ENCODE data around the gene PDE6C. TPM values are rescaled to one million over a fixed set of nuclear protein-coding genes. Genes with fewer than 3 reads are reported as not detected.

Gene PDE6C
- total and polyA plus RNA-seq, 3 donors from 2014 or later, result 0.09 TPM; not detected in 2

GRCh38 chr10:93601146-93601773 is 11.1 kb upstream of the PDE6C start, which contains the start of gene RBP4:
Gene RBP4 (minus strand): TSS chr10:93601235. CDS start chr10:93601028, 207 bp downstream.
- 2 to 5% methylated on average over 10 to 31 of the region's 63 CpGs for WGBS, 2 donors
- Histone ChIP-seq H3K27ac (no peak within 1 kb of the TSS), H3K9me3 (no peaks in the 10 kb centered on the region), H3K4me3 (peak within 1 kb of the TSS; percentile 45), H3K27me3 (no peaks in the 10 kb centered on the region), H3K36me3 (ENCODE audit: low read depth, missing control alignments) (no peaks in the 10 kb centered on the region), H3K4me1 (no peaks in the 10 kb centered on the region)
- intact Hi-C loops (cut with DNase I; ENCODE audit: low total_unique reads), result no loop called here
- no peak for DNase-seq
- TF ChIP-seq CTCF (IDR thresholded peaks at IDR 0.05), result no peak

GRCh38 chr10:93601774-93602162 is 10.6 kb upstream of the PDE6C start:
- H3K36me3 ChIP-seq (ENCODE audit: low read depth, missing control alignments), result no peaks in the 10 kb centered on the region
- 5 to 8% methylated on average over 7 of the region's 7 CpGs for WGBS, 2 donors
- H3K4me3 ChIP-seq, result peak overlapping the region in 1 of 2 donors; percentile 45
- no peaks in the 10 kb centered on the region for H3K4me1 ChIP-seq
- H3K9me3 ChIP-seq, result no peaks in the 10 kb centered on the region
- DNase-seq, result no peak
- no peaks in the 10 kb centered on the region for H3K27me3 ChIP-seq
- H3K27ac ChIP-seq, result no peak overlapping the region
- intact Hi-C loops (cut with DNase I; ENCODE audit: low total_unique reads), result no loop called here
- TF ChIP-seq CTCF (IDR thresholded peaks at IDR 0.05), result no peak
- no peak for TF ChIP-seq POLR2A (IDR thresholded peaks at IDR 0.05)

- Histone ChIP-seq H3K4me3 (no peak overlapping the region), H3K27ac (no peak overlapping the region), H3K36me3 (ENCODE audit: low read depth, missing control alignments) (no peaks in the 10 kb centered on the region), H3K27me3 (no peaks in the 10 kb centered on the region), H3K4me1 (no peaks in the 10 kb centered on the region), H3K9me3 (no peaks in the 10 kb centered on the region)
- WGBS, 2 donors, result 90 to 91% methylated on average over 2 of the region's 2 CpGs
- intact Hi-C loops (cut with DNase I; ENCODE audit: low total_unique reads), result no loop called here
- DNase-seq, result no peak
- TF ChIP-seq CTCF (IDR thresholded peaks at IDR 0.05) (no peak), POLR2A (IDR thresholded peaks at IDR 0.05) (no peak)
Observed at GRCh38 chr10:93603023-93603422, 9.3 kb upstream of the PDE6C start.

GRCh38 chr10:93604146-93604545 is 8.2 kb upstream of the PDE6C start:
- Histone ChIP-seq H3K27me3 (no peaks in the 10 kb centered on the region), H3K4me1 (no peaks in the 10 kb centered on the region), H3K27ac (no peak overlapping the region), H3K4me3 (no peak overlapping the region), H3K9me3 (no peaks in the 10 kb centered on the region), H3K36me3 (ENCODE audit: low read depth, missing control alignments) (no peaks in the 10 kb centered on the region)
- WGBS, 2 donors, result 29 to 42% methylated on average over 2 of the region's 2 CpGs
- DNase-seq, result no peak
- TF ChIP-seq POLR2A (IDR thresholded peaks at IDR 0.05) (no peak), CTCF (IDR thresholded peaks at IDR 0.05) (no peak)
- intact Hi-C loops (cut with DNase I; ENCODE audit: low total_unique reads), result no loop called here

GRCh38 chr10:93608421-93608820 is 3.9 kb upstream of the PDE6C start:
- WGBS, 2 donors, result 77 to 81% methylated on average over 3 of the region's 3 CpGs
- intact Hi-C loops (cut with DNase I; ENCODE audit: low total_unique reads), result no loop called here
- TF ChIP-seq CTCF (IDR thresholded peaks at IDR 0.05) (no peak), POLR2A (IDR thresholded peaks at IDR 0.05) (no peak)
- Histone ChIP-seq H3K36me3 (ENCODE audit: low read depth, missing control alignments) (no peaks in the 10 kb centered on the region), H3K4me1 (no peaks in the 10 kb centered on the region), H3K9me3 (no peaks in the 10 kb centered on the region), H3K27ac (no peak overlapping the region), H3K4me3 (no peak overlapping the region), H3K27me3 (no peaks in the 10 kb centered on the region)
- DNase-seq, result no peak
